H9 (cell line): ENCODE results near the gene PITRM1. TPM values are rescaled to one million over a fixed set of nuclear protein-coding genes. Genes with fewer than 3 reads are reported as not detected.
"Not testable (repeated sequence)": the region's sequence is repeated elsewhere in the genome, so short reads cannot be mapped to it uniquely, and the experiment has no call there.

Experiments
- DNase-seq: peaks from one replicate; pipeline ENCODE4 v3.0.0-alpha.2; 2017
- H2AFZ ChIP-seq: one replicate; pipeline ENCODE4 v1.6.1; 2013; ENCODE audit warnings: mild to moderate bottlenecking, low read length, control low read depth, moderate library complexity
- H2AK5ac ChIP-seq: 2 replicates; pipeline ENCODE4 v1.6.1; 2013; ENCODE audit warnings: low read length, control low read depth, mixed read lengths; ENCODE audit not compliant: insufficient read length
- H2BK120ac ChIP-seq: one replicate; pipeline ENCODE4 v1.6.1; 2013; ENCODE audit warnings: low read depth, mild to moderate bottlenecking, low read length, control low read depth, inconsistent platforms; ENCODE audit not compliant: poor library complexity, severe bottlenecking
- H2BK12ac ChIP-seq: 2 replicates; pipeline ENCODE4 v1.6.1; 2013; ENCODE audit warnings: low read length, control low read depth, mixed read lengths, low read depth; ENCODE audit not compliant: insufficient read length
- H2BK15ac ChIP-seq: 2 replicates; pipeline ENCODE4 v1.6.1; 2013; ENCODE audit warnings: low read depth, low read length, control low read depth
- H2BK20ac ChIP-seq: one replicate; pipeline ENCODE4 v1.6.1; 2013; ENCODE audit warnings: low read depth, mild to moderate bottlenecking, low read length, control low read depth, inconsistent platforms; ENCODE audit not compliant: poor library complexity, severe bottlenecking
- H2BK5ac ChIP-seq: 2 replicates; pipeline ENCODE4 v1.6.1; 2013; ENCODE audit warnings: low read length, control low read depth, mixed read lengths; ENCODE audit not compliant: insufficient read length
- H3K14ac ChIP-seq: 2 replicates; pipeline ENCODE4 v1.6.1; 2013; ENCODE audit warnings: low read length, control low read depth; ENCODE audit not compliant: insufficient read depth
- H3K18ac ChIP-seq: 2 replicates; pipeline ENCODE4 v1.6.1; 2013; ENCODE audit warnings: low read depth, mild to moderate bottlenecking, mixed read lengths, low read length, control low read depth; ENCODE audit not compliant: insufficient read length
- H3K23ac ChIP-seq: 2 replicates; pipeline ENCODE4 v1.6.1; 2013; ENCODE audit warnings: low read length, control low read depth, mixed read lengths, low read depth; ENCODE audit not compliant: insufficient read length
- H3K23me2 ChIP-seq: 2 replicates; pipeline ENCODE4 v1.6.1; 2013; ENCODE audit warnings: low read depth, mild to moderate bottlenecking, mixed read lengths, low read length, control low read depth; ENCODE audit not compliant: insufficient read length, poor library complexity, severe bottlenecking
- H3K27ac ChIP-seq: 2 replicates; pipeline ENCODE4 v1.5.1; 2013; ENCODE audit warnings: low read length, control low read depth, mixed read lengths, low read depth; ENCODE audit not compliant: insufficient read length
- H3K27me3 ChIP-seq: 2 replicates; pipeline ENCODE4 v1.6.1; 2013; ENCODE audit warnings: low read length, control low read depth, inconsistent platforms; ENCODE audit not compliant: insufficient read depth
- H3K4ac ChIP-seq: 2 replicates; pipeline ENCODE4 v1.6.1; 2013; ENCODE audit warnings: low read depth, mild to moderate bottlenecking, control low read depth, inconsistent platforms, low read length, moderate library complexity
- H3K4me1 ChIP-seq: 2 replicates; pipeline ENCODE4 v1.6.1; 2013; ENCODE audit warnings: low read length, control low read depth, inconsistent platforms; ENCODE audit not compliant: insufficient read depth
- H3K4me2 ChIP-seq: 2 replicates; pipeline ENCODE4 v1.6.1; 2013; ENCODE audit warnings: low read length, control low read depth, mixed read lengths; ENCODE audit not compliant: insufficient read length, insufficient read depth
- H3K56ac ChIP-seq: 2 replicates; pipeline ENCODE4 v1.6.1; 2013; ENCODE audit warnings: low read depth, mild to moderate bottlenecking, mixed read lengths, low read length, control low read depth; ENCODE audit not compliant: insufficient read length
- H3K79me1 ChIP-seq: 2 replicates; pipeline ENCODE4 v1.6.1; 2013; ENCODE audit warnings: low read depth, mild to moderate bottlenecking, moderate library complexity, low read length, control low read depth, inconsistent platforms; ENCODE audit not compliant: insufficient read depth, poor library complexity, severe bottlenecking
- H3K79me2 ChIP-seq: 2 replicates; pipeline ENCODE4 v1.6.1; 2013; ENCODE audit warnings: low read length, control low read depth, inconsistent platforms; ENCODE audit not compliant: insufficient read depth
- H3K9ac ChIP-seq: 2 replicates; pipeline ENCODE4 v1.6.1; 2013; ENCODE audit warnings: low read length, control low read depth, mixed read lengths; ENCODE audit not compliant: insufficient read length; ENCODE audit errors: extremely low read depth
- H3K9me3 ChIP-seq: one replicate; pipeline ENCODE4 v1.6.1; 2013; ENCODE audit warnings: low read depth, low read length, inconsistent platforms; ENCODE audit not compliant: control insufficient read depth
- H3T11ph ChIP-seq: one replicate; pipeline ENCODE4 v1.6.1; 2013; ENCODE audit warnings: mild to moderate bottlenecking, low read length, control low read depth, inconsistent platforms
- H4K20me1 ChIP-seq: one replicate; pipeline ENCODE4 v1.6.1; 2013; ENCODE audit not compliant: control insufficient read depth, insufficient read length, insufficient read depth
- H4K5ac ChIP-seq: 2 replicates; pipeline ENCODE4 v1.6.1; 2013; ENCODE audit warnings: low read depth, mild to moderate bottlenecking, mixed read lengths, low read length, control low read depth; ENCODE audit not compliant: insufficient read length
- H4K8ac ChIP-seq: replicated peaks from 2 replicates; pipeline ENCODE4 v1.6.1; 2013; ENCODE audit warnings: low read length, control low read depth, mixed read lengths, low read depth; ENCODE audit not compliant: insufficient read length
- H4K91ac ChIP-seq: 2 replicates; pipeline ENCODE4 v1.6.1; 2013; ENCODE audit warnings: low read depth, mild to moderate bottlenecking, moderate library complexity, mixed read lengths, low read length, control low read depth; ENCODE audit not compliant: insufficient read length
- H3K27ac Mint-ChIP-seq, 3 experiments: 2 replicates in 2 of 3; 3 replicates in 1 of 3; pipeline ENCODE4 v1.8.0; 2020 to 2021; ENCODE audit warnings: mixed read lengths in 3 of 3, mild to moderate bottlenecking in 1 of 3, moderate library complexity in 1 of 3
- H3K27me3 Mint-ChIP-seq: 2 replicates; pipeline ENCODE4 v1.8.0; 2021; ENCODE audit warnings: low read depth, mild to moderate bottlenecking, moderate library complexity, mixed read lengths
- H3K36me3 Mint-ChIP-seq, 3 experiments: 2 replicates in 2 of 3; 3 replicates in 1 of 3; pipeline ENCODE4 v1.8.0; 2020 to 2021; ENCODE audit warnings: low read depth in 3 of 3, mixed read lengths in 3 of 3; ENCODE audit not compliant: insufficient read depth in 1 of 3
- H3K4me1 Mint-ChIP-seq, 2 experiments: 2 replicates each; pipeline ENCODE4 v1.8.0; 2020; ENCODE audit warnings: mixed read lengths in 2 of 2
- H3K4me3 Mint-ChIP-seq, 2 experiments: 2 replicates in 1 of 2; 3 replicates in 1 of 2; pipeline ENCODE4 v1.8.0; 2020 to 2021; ENCODE audit warnings: mild to moderate bottlenecking in 2 of 2, mixed read lengths in 2 of 2, moderate library complexity in 1 of 2
- H3K9me3 Mint-ChIP-seq, 2 experiments: 2 replicates in 1 of 2; 3 replicates in 1 of 2; pipeline ENCODE4 v1.8.0; 2020; ENCODE audit warnings: mild to moderate bottlenecking in 2 of 2, mixed read lengths in 2 of 2, moderate library complexity in 1 of 2
- CTCF ChIP-seq: fragments of 200-600 bp; sonication (generic); conservative IDR thresholded peaks from 3 replicates; pipeline ENCODE4 v1.8.0; 2021; ENCODE audit warnings: antibody characterized with exemption, mild to moderate bottlenecking
- WGBS: extraction: QIAGEN DNeasy Blood & Tissue Kit; methylation state at CpG from one replicate; pipeline ENCODE4 v1.1.7; 2013; ENCODE audit warnings: missing lambda C conversion rate, low lambda C conversion rate, mixed read lengths; ENCODE audit not compliant: insufficient read length; ENCODE audit errors: extremely low coverage; 5-methylcytosine and 5-hydroxymethylcytosine counted together
- total RNA-seq: library from RNA; stranded (reverse); gene quantifications from 2 replicates; pipeline ENCODE4 v1.2.1, GENCODE V29; 2021

PITRM1 gene
- total RNA-seq, 1 experiment from 2014 or later, result 27.8 TPM

GRCh38 chr10:3172081-3172445 lies 519 bp downstream of the PITRM1 start:
- H2BK20ac ChIP-seq, result no peak overlapping the region
- H3K18ac ChIP-seq, result no peak overlapping the region
- H3K56ac ChIP-seq, result no peak overlapping the region
- no peaks in the 10 kb centered on the region for H3K79me2 ChIP-seq
- no peaks in the 10 kb centered on the region for H3K79me1 ChIP-seq
- H2AFZ ChIP-seq, result no peak overlapping the region
- H3K14ac ChIP-seq, result no peak overlapping the region
- H4K8ac ChIP-seq, result no peak overlapping the region
- no peak overlapping the region for H3K23ac ChIP-seq
- H3K4me2 ChIP-seq, result peak overlapping the region; percentile 70
- H2BK120ac ChIP-seq, result no peak overlapping the region
- no peak overlapping the region for H3K27ac ChIP-seq
- Mint-ChIP-seq H3K4me1 (peaks cover 2 to 12% of the 10 kb centered on the region in 2 experiments), H3K36me3 (peaks cover 3 to 18% (median 13%) of the 10 kb centered on the region in 3 experiments; a peak in 5 of 7 replicates), H3K4me3 (peak overlapping the region; percentile 82 to 89), H3K27ac (no peak overlapping the region), H3K9me3 (no peaks in the 10 kb centered on the region), H3K27me3 (no peaks in the 10 kb centered on the region)
- no peak overlapping the region for H3T11ph ChIP-seq
- H4K5ac ChIP-seq, result no peak overlapping the region
- no peak overlapping the region for H2BK15ac ChIP-seq
- no peaks in the 10 kb centered on the region for H4K20me1 ChIP-seq
- H3K23me2 ChIP-seq, result peaks cover 4% of the 10 kb centered on the region
- no peak overlapping the region for H3K4ac ChIP-seq
- DNase-seq, result no peak
- no peak overlapping the region for H2BK5ac ChIP-seq
- no peak overlapping the region for H2AK5ac ChIP-seq
- H3K9ac ChIP-seq, result no peak overlapping the region
- H3K27me3 ChIP-seq, result no peaks in the 10 kb centered on the region
- TF ChIP-seq CTCF, result no peak
- no peak overlapping the region for H4K91ac ChIP-seq
- no peaks in the 10 kb centered on the region for H3K9me3 ChIP-seq
- 0 out of 2 replicates have a peak, but pooled peaks cover 4% of the 10 kb centered on the region for H3K4me1 ChIP-seq
- no CpG with 5 or more reads among the region's 21 CpGs for WGBS
- no peak overlapping the region for H2BK12ac ChIP-seq

DNA sequence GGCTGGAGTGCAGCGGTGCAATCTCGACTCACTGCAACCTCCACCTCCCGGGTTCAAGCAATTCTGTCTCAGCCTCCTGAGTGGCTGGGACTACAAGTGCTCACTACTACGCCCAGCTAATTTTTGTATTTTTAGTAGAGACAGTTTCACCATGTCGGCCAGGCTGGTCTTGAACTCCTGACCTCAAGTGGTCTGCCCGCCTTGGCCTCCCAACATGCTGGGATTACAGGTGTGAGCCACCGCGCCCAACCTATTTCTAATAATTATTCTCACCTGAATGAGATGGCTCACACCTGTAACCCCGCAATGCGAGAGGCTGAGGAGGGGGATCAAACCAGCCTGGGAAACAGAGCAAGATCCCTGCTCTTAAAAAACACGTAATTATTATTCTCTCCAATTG lies 1.1 kb downstream of the PITRM1 start:
- H3K27me3 ChIP-seq, H2BK12ac ChIP-seq, H3K79me2 ChIP-seq, H4K20me1 ChIP-seq, H2BK20ac ChIP-seq, H3K4me1 ChIP-seq, H4K8ac ChIP-seq, H2BK120ac ChIP-seq, H3K18ac ChIP-seq, H3K4me2 ChIP-seq, DNase-seq, H2AFZ ChIP-seq, H4K91ac ChIP-seq, H3K23ac ChIP-seq, H2AK5ac ChIP-seq, H3K27me3 Mint-ChIP-seq, H3K56ac ChIP-seq, H3K9me3 ChIP-seq, H3K79me1 ChIP-seq, H3K27ac Mint-ChIP-seq, H2BK5ac ChIP-seq, H3T11ph ChIP-seq, H4K5ac ChIP-seq, H3K4ac ChIP-seq, H3K9ac ChIP-seq, H2BK15ac ChIP-seq, H3K23me2 ChIP-seq, H3K27ac ChIP-seq, H3K9me3 Mint-ChIP-seq, H3K14ac ChIP-seq: not testable (repeated sequence)
- WGBS, result no CpG with 5 or more reads among the region's 11 CpGs
- peaks cover 3 to 19% (median 18%) of the 10 kb centered on the region in 3 experiments; a peak in 5 of 7 replicates for H3K36me3 Mint-ChIP-seq
- peaks cover 2 to 12% of the 10 kb centered on the region in 2 experiments for H3K4me1 Mint-ChIP-seq
- peak overlapping the region; percentile 82 to 89 for H3K4me3 Mint-ChIP-seq
